ENCODE measurements around the gene SLC5A9. TPM values are rescaled to one million over a fixed set of nuclear protein-coding genes. Genes with fewer than 3 reads are reported as not detected.

SLC5A9 gene
- total and polyA plus RNA-seq, 2 experiments from 2014 or later = 0.10 TPM

DNA sequence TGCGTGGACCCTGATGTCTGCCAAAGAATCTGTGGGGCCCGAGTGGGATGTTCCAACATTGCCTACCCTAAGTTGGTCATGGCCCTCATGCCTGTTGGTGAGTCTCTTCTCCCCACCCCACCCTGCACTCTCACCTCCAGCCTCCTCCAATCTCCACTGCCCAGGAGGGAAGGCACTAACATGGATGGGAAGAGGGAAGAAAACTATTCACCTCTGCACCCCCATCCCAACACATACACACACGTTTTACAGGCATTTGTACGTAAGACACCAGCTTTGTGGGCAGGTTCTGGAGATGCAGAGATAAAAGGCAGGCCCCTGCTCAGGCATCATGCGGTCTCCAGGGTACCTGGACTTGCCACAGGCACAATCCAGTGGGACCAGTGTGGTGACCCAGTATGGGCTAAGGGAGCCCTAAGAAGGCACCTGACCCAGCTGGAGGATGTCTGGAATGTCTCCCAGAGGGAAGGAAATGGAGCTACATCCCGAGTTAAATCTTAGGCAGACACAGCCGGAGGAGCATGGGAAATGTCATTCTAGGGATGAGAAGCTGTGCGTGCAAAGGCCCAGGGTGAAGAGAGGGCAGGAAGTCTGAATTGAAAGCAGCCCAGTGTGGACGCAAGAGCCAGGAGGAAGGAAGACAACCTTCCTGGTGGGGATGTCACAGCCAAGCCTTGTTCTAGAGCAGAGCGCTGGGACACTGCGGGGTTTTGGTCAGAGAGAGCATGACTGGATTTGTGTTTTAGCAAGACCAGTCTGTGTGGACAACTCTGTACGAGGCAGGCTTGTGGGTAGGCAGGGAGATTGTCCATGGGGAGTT lies 11.4 kb downstream of the SLC5A9 start:
- Histone ChIP-seq H3F3A (replicated peaks; ENCODE audit: low read depth) (no peaks in the 10 kb centered on the region), H4K20me1 (replicated peaks; ENCODE audit: insufficient read depth) (no peaks in the 10 kb centered on the region), H3K79me2 (replicated peaks; ENCODE audit: insufficient read depth) (no peaks in the 10 kb centered on the region), H3K4me1 (ENCODE audit: insufficient read depth) (no peaks in the 10 kb centered on the region), H3K27me3 (ENCODE audit: insufficient read depth) (no peaks in the 10 kb centered on the region), H3K9me2 (ENCODE audit: insufficient read depth) (no peaks in the 10 kb centered on the region), H3K4me2 (no peak overlapping the region), H3K4me3 (no peak overlapping the region), H3K27ac (ENCODE audit: low read depth) (no peak overlapping the region), H2AFZ (no peak overlapping the region), H3K36me3 (ENCODE audit: insufficient read depth) (no peaks in the 10 kb centered on the region)
- TF ChIP-seq STAT1 (IDR thresholded peaks at IDR 0.05; ENCODE audit: unreplicated experiment) (no peak), EZH2 (IDR thresholded peaks at IDR 0.05; ENCODE audit: low read depth, unreplicated experiment) (no peak), POLR2AphosphoS5 (IDR thresholded peaks at IDR 0.05; ENCODE audit: low read depth) (no peak), EZH2phosphoT487 (IDR thresholded peaks at IDR 0.05; ENCODE audit: unreplicated experiment) (no peak)
- TF ChIP-seq, protein P1, sequence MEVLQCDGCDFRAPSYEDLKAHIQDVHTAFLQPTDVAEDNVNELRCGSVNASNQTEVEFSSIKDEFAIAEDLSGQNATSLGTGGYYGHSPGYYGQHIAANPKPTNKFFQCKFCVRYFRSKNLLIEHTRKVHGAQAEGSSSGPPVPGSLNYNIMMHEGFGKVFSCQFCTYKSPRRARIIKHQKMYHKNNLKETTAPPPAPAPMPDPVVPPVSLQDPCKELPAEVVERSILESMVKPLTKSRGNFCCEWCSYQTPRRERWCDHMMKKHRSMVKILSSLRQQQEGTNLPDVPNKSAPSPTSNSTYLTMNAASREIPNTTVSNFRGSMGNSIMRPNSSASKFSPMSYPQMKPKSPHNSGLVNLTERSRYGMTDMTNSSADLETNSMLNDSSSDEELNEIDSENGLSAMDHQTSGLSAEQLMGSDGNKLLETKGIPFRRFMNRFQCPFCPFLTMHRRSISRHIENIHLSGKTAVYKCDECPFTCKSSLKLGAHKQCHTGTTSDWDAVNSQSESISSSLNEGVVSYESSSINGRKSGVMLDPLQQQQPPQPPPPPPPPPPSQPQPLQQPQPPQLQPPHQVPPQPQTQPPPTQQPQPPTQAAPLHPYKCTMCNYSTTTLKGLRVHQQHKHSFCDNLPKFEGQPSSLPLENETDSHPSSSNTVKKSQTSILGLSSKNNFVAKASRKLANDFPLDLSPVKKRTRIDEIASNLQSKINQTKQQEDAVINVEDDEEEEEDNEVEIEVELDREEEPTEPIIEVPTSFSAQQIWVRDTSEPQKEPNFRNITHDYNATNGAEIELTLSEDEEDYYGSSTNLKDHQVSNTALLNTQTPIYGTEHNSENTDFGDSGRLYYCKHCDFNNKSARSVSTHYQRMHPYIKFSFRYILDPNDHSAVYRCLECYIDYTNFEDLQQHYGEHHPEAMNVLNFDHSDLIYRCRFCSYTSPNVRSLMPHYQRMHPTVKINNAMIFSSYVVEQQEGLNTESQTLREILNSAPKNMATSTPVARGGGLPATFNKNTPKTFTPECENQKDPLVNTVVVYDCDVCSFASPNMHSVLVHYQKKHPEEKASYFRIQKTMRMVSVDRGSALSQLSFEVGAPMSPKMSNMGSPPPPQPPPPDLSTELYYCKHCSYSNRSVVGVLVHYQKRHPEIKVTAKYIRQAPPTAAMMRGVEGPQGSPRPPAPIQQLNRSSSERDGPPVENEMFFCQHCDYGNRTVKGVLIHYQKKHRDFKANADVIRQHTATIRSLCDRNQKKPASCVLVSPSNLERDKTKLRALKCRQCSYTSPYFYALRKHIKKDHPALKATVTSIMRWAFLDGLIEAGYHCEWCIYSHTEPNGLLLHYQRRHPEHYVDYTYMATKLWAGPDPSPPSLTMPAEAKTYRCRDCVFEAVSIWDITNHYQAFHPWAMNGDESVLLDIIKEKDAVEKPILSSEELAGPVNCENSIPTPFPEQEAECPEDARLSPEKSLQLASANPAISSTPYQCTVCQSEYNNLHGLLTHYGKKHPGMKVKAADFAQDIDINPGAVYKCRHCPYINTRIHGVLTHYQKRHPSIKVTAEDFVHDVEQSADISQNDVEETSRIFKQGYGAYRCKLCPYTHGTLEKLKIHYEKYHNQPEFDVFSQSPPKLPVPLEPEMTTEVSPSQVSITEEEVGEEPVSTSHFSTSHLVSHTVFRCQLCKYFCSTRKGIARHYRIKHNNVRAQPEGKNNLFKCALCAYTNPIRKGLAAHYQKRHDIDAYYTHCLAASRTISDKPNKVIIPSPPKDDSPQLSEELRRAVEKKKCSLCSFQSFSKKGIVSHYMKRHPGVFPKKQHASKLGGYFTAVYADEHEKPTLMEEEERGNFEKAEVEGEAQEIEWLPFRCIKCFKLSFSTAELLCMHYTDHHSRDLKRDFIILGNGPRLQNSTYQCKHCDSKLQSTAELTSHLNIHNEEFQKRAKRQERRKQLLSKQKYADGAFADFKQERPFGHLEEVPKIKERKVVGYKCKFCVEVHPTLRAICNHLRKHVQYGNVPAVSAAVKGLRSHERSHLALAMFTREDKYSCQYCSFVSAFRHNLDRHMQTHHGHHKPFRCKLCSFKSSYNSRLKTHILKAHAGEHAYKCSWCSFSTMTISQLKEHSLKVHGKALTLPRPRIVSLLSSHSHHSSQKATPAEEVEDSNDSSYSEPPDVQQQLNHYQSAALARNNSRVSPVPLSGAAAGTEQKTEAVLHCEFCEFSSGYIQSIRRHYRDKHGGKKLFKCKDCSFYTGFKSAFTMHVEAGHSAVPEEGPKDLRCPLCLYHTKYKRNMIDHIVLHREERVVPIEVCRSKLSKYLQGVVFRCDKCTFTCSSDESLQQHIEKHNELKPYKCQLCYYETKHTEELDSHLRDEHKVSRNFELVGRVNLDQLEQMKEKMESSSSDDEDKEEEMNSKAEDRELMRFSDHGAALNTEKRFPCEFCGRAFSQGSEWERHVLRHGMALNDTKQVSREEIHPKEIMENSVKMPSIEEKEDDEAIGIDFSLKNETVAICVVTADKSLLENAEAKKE (CRISPR knock-in tag; IDR thresholded peaks at IDR 0.05) = no peak
- TF ChIP-seq, protein P2, sequence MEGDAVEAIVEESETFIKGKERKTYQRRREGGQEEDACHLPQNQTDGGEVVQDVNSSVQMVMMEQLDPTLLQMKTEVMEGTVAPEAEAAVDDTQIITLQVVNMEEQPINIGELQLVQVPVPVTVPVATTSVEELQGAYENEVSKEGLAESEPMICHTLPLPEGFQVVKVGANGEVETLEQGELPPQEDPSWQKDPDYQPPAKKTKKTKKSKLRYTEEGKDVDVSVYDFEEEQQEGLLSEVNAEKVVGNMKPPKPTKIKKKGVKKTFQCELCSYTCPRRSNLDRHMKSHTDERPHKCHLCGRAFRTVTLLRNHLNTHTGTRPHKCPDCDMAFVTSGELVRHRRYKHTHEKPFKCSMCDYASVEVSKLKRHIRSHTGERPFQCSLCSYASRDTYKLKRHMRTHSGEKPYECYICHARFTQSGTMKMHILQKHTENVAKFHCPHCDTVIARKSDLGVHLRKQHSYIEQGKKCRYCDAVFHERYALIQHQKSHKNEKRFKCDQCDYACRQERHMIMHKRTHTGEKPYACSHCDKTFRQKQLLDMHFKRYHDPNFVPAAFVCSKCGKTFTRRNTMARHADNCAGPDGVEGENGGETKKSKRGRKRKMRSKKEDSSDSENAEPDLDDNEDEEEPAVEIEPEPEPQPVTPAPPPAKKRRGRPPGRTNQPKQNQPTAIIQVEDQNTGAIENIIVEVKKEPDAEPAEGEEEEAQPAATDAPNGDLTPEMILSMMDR (conservative IDR thresholded peaks at IDR 0.05; ENCODE audit: low read depth in 2 of 2) = no peak
- Mint-ChIP-seq H3K4me1 (no peaks in the 10 kb centered on the region), H3K27me3 (ENCODE audit: insufficient read depth, low read depth, poor library complexity) (peaks cover 12% of the 10 kb centered on the region), H3K27ac (peak overlapping the region; percentile 9; the same call in 1 of the 2 replicates), H3K36me3 (ENCODE audit: low read depth) (no peaks in the 10 kb centered on the region), H3K9me3 (no peaks in the 10 kb centered on the region), H3K4me3 (no peak overlapping the region)
- ATAC-seq (no peak), DNase-seq (ENCODE audit: low spot score) (no peak)

Measured in GM23338 (cell line).